OCI-LY3 (cell line): ENCODE data around the gene TCEA2.

ENCODE experiments used
- EZH2phosphoT487 ChIP-seq: fragments of 200-600 bp; shearing (Covaris generic); IDR thresholded peaks from 2 replicates; pipeline ENCODE4 v1.6.1; 2018; ENCODE audit warnings: antibody characterized with exemption, mixed run types, low read depth
- TF ChIP-seq, protein P1 (sequence below): fragments of 200-600, 300-600 bp; sonication (generic); IDR thresholded peaks from 2 replicates; pipeline ENCODE4 v1.5.1; 2014; ENCODE audit warnings: antibody characterized with exemption, low read length, low read depth

- no peak for TF ChIP-seq EZH2phosphoT487
- TF ChIP-seq, protein P1, sequence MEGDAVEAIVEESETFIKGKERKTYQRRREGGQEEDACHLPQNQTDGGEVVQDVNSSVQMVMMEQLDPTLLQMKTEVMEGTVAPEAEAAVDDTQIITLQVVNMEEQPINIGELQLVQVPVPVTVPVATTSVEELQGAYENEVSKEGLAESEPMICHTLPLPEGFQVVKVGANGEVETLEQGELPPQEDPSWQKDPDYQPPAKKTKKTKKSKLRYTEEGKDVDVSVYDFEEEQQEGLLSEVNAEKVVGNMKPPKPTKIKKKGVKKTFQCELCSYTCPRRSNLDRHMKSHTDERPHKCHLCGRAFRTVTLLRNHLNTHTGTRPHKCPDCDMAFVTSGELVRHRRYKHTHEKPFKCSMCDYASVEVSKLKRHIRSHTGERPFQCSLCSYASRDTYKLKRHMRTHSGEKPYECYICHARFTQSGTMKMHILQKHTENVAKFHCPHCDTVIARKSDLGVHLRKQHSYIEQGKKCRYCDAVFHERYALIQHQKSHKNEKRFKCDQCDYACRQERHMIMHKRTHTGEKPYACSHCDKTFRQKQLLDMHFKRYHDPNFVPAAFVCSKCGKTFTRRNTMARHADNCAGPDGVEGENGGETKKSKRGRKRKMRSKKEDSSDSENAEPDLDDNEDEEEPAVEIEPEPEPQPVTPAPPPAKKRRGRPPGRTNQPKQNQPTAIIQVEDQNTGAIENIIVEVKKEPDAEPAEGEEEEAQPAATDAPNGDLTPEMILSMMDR = no peak
These were observed 4.8 kb downstream of the TCEA2 start for GRCh38 chr20:64067733-64068307.
